Body of pancreas (tissue), 4 donors: Measurements from ENCODE around the gene AMBRA1. TPM values are rescaled to one million over a fixed set of nuclear protein-coding genes. Genes with fewer than 3 reads are reported as not detected.

Experiments used
- ATAC-seq: fragments of 150-250 bp; one replicate; pipeline ENCODE4 v1.9.1; 2016
- DNase-seq, 4 donors: peaks; one replicate each; pipeline ENCODE4 v3.0.0-alpha.2; 2019
- H3K27ac ChIP-seq, 4 donors: fragments of 200-600 bp; sonication (generic); 1 replicate in 3 of 4; 2 replicates in 1 of 4; pipeline versions ENCODE4 v1.5.1 to v1.6.1; 2016 to 2019; ENCODE audit warnings: mild to moderate bottlenecking in 1 of 4, mixed read lengths in 1 of 4, moderate library complexity in 1 of 4
- H3K27me3 ChIP-seq, 2 donors: fragments of 200-600 bp; sonication (generic); one replicate each; pipeline ENCODE4 v1.6.0; 2016; ENCODE audit warnings: mild to moderate bottlenecking in 1 of 2
- H3K36me3 ChIP-seq, 2 donors: fragments of 200-600 bp; sonication (generic); replicated peaks in 1 of 2; 2 replicates each; pipeline ENCODE4 v1.5.1; 2016; ENCODE audit warnings: low read depth in 2 of 2; ENCODE audit not compliant: insufficient read depth in 1 of 2
- H3K4me1 ChIP-seq: fragments of 200-600 bp; sonication (generic); one replicate; pipeline ENCODE4 v1.6.0; 2016
- H3K4me3 ChIP-seq, 2 donors: fragments of 200-600 bp; sonication (generic); 1 replicate in 1 of 2; 2 replicates in 1 of 2; pipeline ENCODE4 v1.5.1; 2016 to 2019
- H3K9me3 ChIP-seq, 3 donors: fragments of 200-600 bp; sonication (generic); 1 replicate in 2 of 3; 2 replicates in 1 of 3; pipeline ENCODE4 v1.5.1; 2016
- POLR2A ChIP-seq, 3 donors: fragments of 450-650 bp; IDR thresholded peaks; one replicate each; pipeline ENCODE4 v1.6.1; 2016; ENCODE audit warnings: antibody characterized with exemption in 3 of 3, mild to moderate bottlenecking in 2 of 3
- WGBS, 2 donors: methylation state at CpG; one replicate each; pipeline ENCODE4 v1.1.5; 2017; 5-methylcytosine and 5-hydroxymethylcytosine counted together
- intact Hi-C: fragments of 100-400 bp; cut with DNase I; formaldehyde crosslinking; loops from one replicate; pipeline ENCODE4 v1.15.1; 2023
- total RNA-seq, 2 donors: library from RNA; depleted of rRNA; stranded (reverse); fragments of >200 nt; gene quantifications; one replicate each; pipeline ENCODE4 v1.1.0, GENCODE V29; 2016
- TF ChIP-seq, protein P1 (sequence below), 7 experiments: fragments of 450-650 bp in 4 of 7; fragments of 200-600 bp in 3 of 7; sonication (generic) in 3 of 7; IDR thresholded peaks; one replicate each; pipeline ENCODE4 v1.5.1; 2016 to 2019; ENCODE audit warnings: antibody characterized with exemption in 7 of 7

The AMBRA1 gene
- total RNA-seq, 2 donors from 2014 or later = 17.6 to 43.2 TPM

- intact Hi-C loops = no loop called here
- ATAC-seq (no peak), DNase-seq (no peak)
- no peaks in the 10 kb centered on the region for H3K27me3 ChIP-seq
- no peak overlapping the region for H3K27ac ChIP-seq
- no peaks in the 10 kb centered on the region for H3K4me1 ChIP-seq
- TF ChIP-seq, protein P1, sequence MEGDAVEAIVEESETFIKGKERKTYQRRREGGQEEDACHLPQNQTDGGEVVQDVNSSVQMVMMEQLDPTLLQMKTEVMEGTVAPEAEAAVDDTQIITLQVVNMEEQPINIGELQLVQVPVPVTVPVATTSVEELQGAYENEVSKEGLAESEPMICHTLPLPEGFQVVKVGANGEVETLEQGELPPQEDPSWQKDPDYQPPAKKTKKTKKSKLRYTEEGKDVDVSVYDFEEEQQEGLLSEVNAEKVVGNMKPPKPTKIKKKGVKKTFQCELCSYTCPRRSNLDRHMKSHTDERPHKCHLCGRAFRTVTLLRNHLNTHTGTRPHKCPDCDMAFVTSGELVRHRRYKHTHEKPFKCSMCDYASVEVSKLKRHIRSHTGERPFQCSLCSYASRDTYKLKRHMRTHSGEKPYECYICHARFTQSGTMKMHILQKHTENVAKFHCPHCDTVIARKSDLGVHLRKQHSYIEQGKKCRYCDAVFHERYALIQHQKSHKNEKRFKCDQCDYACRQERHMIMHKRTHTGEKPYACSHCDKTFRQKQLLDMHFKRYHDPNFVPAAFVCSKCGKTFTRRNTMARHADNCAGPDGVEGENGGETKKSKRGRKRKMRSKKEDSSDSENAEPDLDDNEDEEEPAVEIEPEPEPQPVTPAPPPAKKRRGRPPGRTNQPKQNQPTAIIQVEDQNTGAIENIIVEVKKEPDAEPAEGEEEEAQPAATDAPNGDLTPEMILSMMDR (IDR thresholded peaks at IDR 0.05) = no peak
- no peak for TF ChIP-seq POLR2A (IDR thresholded peaks at IDR 0.05)
- H3K36me3 ChIP-seq = peaks cover 0 to 2% of the 10 kb centered on the region in 2 donors
- H3K4me3 ChIP-seq = no peak overlapping the region
- H3K9me3 ChIP-seq = no peaks in the 10 kb centered on the region
These were observed 149.5 kb downstream of the AMBRA1 start for GRCh38 chr11:46444305-46444704.

DNA sequence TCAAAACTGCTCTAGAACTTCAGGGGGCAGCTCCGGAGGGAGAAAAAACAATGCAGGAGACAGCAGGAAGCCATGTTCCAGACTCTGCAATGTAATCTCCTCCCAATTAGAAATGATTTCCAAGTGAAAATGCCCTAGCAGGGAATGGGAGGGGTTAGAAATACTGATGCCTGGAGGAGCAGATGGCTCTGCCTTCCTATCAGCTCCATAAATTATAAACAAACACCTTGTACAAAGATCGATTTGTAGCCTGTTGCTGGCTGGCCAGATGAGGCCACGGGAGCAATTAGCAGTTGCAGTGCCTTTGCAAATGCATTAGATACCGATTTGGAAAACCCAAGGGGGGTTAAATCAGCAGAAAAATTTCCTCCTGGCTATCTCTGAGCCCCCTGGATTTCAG is 155.6 kb downstream of the AMBRA1 start:
- ATAC-seq = no peak

GRCh38 chr11:46437122-46437689 is 156.6 kb downstream of the AMBRA1 start:
- intact Hi-C loops = no loop called here
- no peak for ATAC-seq
- TF ChIP-seq POLR2A (IDR thresholded peaks at IDR 0.05) = no peak
- TF ChIP-seq, protein P1 (IDR thresholded peaks at IDR 0.05) = no peak

More for the DNA sequence above, 155.6 kb downstream of the AMBRA1 start:
- Histone ChIP-seq H3K4me1 (no peaks in the 10 kb centered on the region), H3K9me3 (no peaks in the 10 kb centered on the region), H3K27me3 (no peaks in the 10 kb centered on the region), H3K4me3 (no peak overlapping the region), H3K27ac (no peak overlapping the region), H3K36me3 (peaks cover 0 to 2% of the 10 kb centered on the region in 2 donors)
- 34 to 38% methylated on average over 4 of the region's 4 CpGs for whole genome bisulfite sequencing, 2 donors
- TF ChIP-seq POLR2A (IDR thresholded peaks at IDR 0.05) = no peak
- TF ChIP-seq, protein P1 (IDR thresholded peaks at IDR 0.05) = no peak
- DNase-seq = no peak
- intact Hi-C loops = no loop called here

DNA sequence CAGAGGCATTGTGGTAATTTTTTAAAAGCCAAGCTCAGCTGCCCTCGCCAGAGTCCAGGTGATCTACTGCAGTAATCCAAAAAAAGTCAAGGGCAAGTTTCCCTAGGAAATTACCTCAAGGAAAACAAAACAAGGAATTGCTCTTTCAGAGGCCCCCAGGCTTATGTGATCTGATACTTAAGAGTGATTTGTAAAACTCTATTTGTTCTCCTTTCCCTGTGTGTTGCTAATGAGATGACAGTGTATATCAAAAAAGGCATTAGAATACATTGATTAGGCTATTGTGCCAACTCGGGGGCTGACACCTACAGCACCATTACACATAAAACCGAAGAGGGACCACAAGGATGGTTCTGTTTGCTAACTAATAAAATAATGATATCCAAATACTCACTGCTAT is 157.7 kb downstream of the AMBRA1 start:
- TF ChIP-seq, protein P1 (IDR thresholded peaks at IDR 0.05) = no peak
- TF ChIP-seq POLR2A (IDR thresholded peaks at IDR 0.05) = no peak
- peaks cover 0 to 4% of the 10 kb centered on the region in 2 donors for H3K36me3 ChIP-seq
- no peaks in the 10 kb centered on the region for H3K4me1 ChIP-seq
- no peak overlapping the region for H3K27ac ChIP-seq
- intact Hi-C loops = no loop called here
- H3K9me3 ChIP-seq = no peaks in the 10 kb centered on the region
- DNase-seq (no peak), ATAC-seq (no peak)
- H3K27me3 ChIP-seq = no peaks in the 10 kb centered on the region
- WGBS, 2 donors = 82 to 87% methylated on average over 3 of the region's 3 CpGs
- no peak overlapping the region for H3K4me3 ChIP-seq

More at GRCh38 chr11:46437122-46437689, 156.6 kb downstream of the AMBRA1 start:
- H3K4me3 ChIP-seq = no peak overlapping the region
- no peaks in the 10 kb centered on the region for H3K27me3 ChIP-seq
- no peaks in the 10 kb centered on the region for H3K4me1 ChIP-seq
- WGBS, 2 donors = 87 to 90% methylated on average over 6 of the region's 6 CpGs
- no peaks in the 10 kb centered on the region for H3K9me3 ChIP-seq
- no peak overlapping the region for H3K27ac ChIP-seq
- DNase-seq = no peak
- H3K36me3 ChIP-seq = peaks cover 0 to 2% of the 10 kb centered on the region in 2 donors

- Histone ChIP-seq H3K9me3 (no peaks in the 10 kb centered on the region), H3K27ac (no peak overlapping the region), H3K36me3 (peaks cover 0 to 4% of the 10 kb centered on the region in 2 donors), H3K4me3 (no peak overlapping the region), H3K27me3 (no peaks in the 10 kb centered on the region), H3K4me1 (no peaks in the 10 kb centered on the region)
- TF ChIP-seq POLR2A (IDR thresholded peaks at IDR 0.05) = no peak
- ATAC-seq = no peak
- 81 to 89% methylated on average over 3 of the region's 3 CpGs for WGBS, 2 donors
- intact Hi-C loops = no loop called here
- DNase-seq = no peak
These were observed 158.1 kb downstream of the AMBRA1 start for GRCh38 chr11:46435679-46436078.
